K562 (cell line): ENCODE results near the gene FES. TPM values are rescaled to one million over a fixed set of nuclear protein-coding genes. Genes with fewer than 3 reads are reported as not detected.

Source experiments
- CBX5 ChIP-seq: IDR thresholded peaks from 2 replicates; pipeline ENCODE4 v1.6.1; 2014; ENCODE audit warnings: low read depth, borderline replicate concordance
- CBX8 ChIP-seq: fragments of 200-600 bp; sonication (generic); IDR thresholded peaks from 2 replicates; pipeline ENCODE4 v1.6.1; 2012; ENCODE audit warnings: borderline replicate concordance, mixed run types, low read depth, mild to moderate bottlenecking, moderate library complexity, mixed read lengths, low read length, control low read depth, inconsistent platforms; ENCODE audit not compliant: poor library complexity, severe bottlenecking; ENCODE audit errors: extremely low read depth
- CEBPZ ChIP-seq: fragments of 150-350 bp; IDR thresholded peaks from 2 replicates; pipeline ENCODE4 v1.6.1; 2014; ENCODE audit warnings: low read depth, mild to moderate bottlenecking, low read length, borderline replicate concordance
- CTBP1 ChIP-seq: fragments of 450-650 bp; IDR thresholded peaks from 2 replicates; pipeline ENCODE4 v1.6.1; 2016; ENCODE audit warnings: borderline replicate concordance
- ETS2 ChIP-seq: IDR thresholded peaks from 2 replicates; pipeline ENCODE4 v1.6.1; 2016; ENCODE audit warnings: borderline replicate concordance, missing genetic modification characterization, mild to moderate bottlenecking, moderate library complexity, missing compliant biosample characterization; ENCODE audit not compliant: poor library complexity, severe bottlenecking
- HDAC2 ChIP-seq: fragments of 450-650 bp; IDR thresholded peaks from 2 replicates; pipeline ENCODE4 v1.6.1; 2016; ENCODE audit warnings: mild to moderate bottlenecking
- JUND ChIP-seq, 2 experiments: IDR thresholded peaks; 2 replicates in 1 of 2; 3 replicates in 1 of 2; pipeline ENCODE4 v1.6.1; 2011; ENCODE audit warnings: borderline replicate concordance in 2 of 2, low read depth in 2 of 2, low read length in 2 of 2, improper control_type of control experiment in 1 of 2, missing biosample characterization in 1 of 2, missing genetic modification characterization in 1 of 2, missing genetic modification reagents in 1 of 2
- MAX ChIP-seq: sonication (generic); formaldehyde crosslinking; IDR thresholded peaks from 2 replicates; pipeline ENCODE4 v1.9.0; 2022; ENCODE audit warnings: mild to moderate bottlenecking, missing genetic modification reagents
- MYC ChIP-seq, 2 experiments: fragments of 250-450 bp in 1 of 2; sonication (Bioruptor Pico) in 1 of 2; IDR thresholded peaks; 2 replicates each; pipeline versions ENCODE4 v1.5.1 to v1.6.1; 2012 to 2021; ENCODE audit warnings: low read depth in 2 of 2, borderline replicate concordance in 1 of 2, improper control_type of control experiment in 1 of 2, low read length in 1 of 2, mild to moderate bottlenecking in 1 of 2, moderate library complexity in 1 of 2
- PTTG1 ChIP-seq: fragments of 450-650 bp; IDR thresholded peaks from 2 replicates; pipeline ENCODE4 v1.6.1; 2016; ENCODE audit warnings: low read depth, mild to moderate bottlenecking, missing genetic modification characterization, missing compliant biosample characterization
- RUNX1 ChIP-seq: sonication (generic); IDR thresholded peaks from 2 replicates; pipeline ENCODE4 v1.6.1; 2016; ENCODE audit warnings: antibody characterized with exemption, low read depth
- SIRT6 ChIP-seq: IDR thresholded peaks from one replicate; pipeline ENCODE4 v1.6.1; 2012; ENCODE audit warnings: low read depth, mild to moderate bottlenecking, control low read depth, inconsistent platforms, low read length, moderate library complexity
- STAT5B ChIP-seq: fragments of 250-450 bp; sonication (Bioruptor Pico); IDR thresholded peaks from 2 replicates; pipeline ENCODE4 v1.8.0; 2021; ENCODE audit warnings: mild to moderate bottlenecking, inconsistent platforms
- ZKSCAN8 ChIP-seq: fragments of 200-800 bp; sonication (Bioruptor generic); IDR thresholded peaks from 2 replicates; pipeline ENCODE4 v1.6.1; 2016; ENCODE audit warnings: missing genetic modification characterization, missing compliant biosample characterization
- ZNF134 ChIP-seq: fragments of 250-450 bp; sonication (Bioruptor Pico); conservative IDR thresholded peaks from 2 replicates; pipeline ENCODE4 v1.4.0; 2020
- ZNF184 ChIP-seq: sonication (generic); formaldehyde crosslinking; IDR thresholded peaks from 2 replicates; pipeline ENCODE4 v1.5.0; 2020; ENCODE audit warnings: missing genetic modification reagents
- ZNF197 ChIP-seq: fragments of 200-800 bp; sonication (Bioruptor generic); IDR thresholded peaks from 2 replicates; pipeline ENCODE4 v1.6.1; 2016; ENCODE audit warnings: low read depth, missing genetic modification characterization, missing compliant biosample characterization
- ZNF316 ChIP-seq: fragments of 450-650 bp; IDR thresholded peaks from 2 replicates; pipeline ENCODE4 v1.6.1; 2016
- ZNF584 ChIP-seq: fragments of 200-800 bp; sonication (Bioruptor generic); IDR thresholded peaks from 2 replicates; pipeline ENCODE4 v1.6.1; 2016; ENCODE audit warnings: low read depth, mild to moderate bottlenecking, missing genetic modification characterization, missing compliant biosample characterization
- ZNF707 ChIP-seq: fragments of 250-450 bp; sonication (Bioruptor Pico); conservative IDR thresholded peaks from 2 replicates; pipeline ENCODE4 v1.8.0; 2022; ENCODE audit warnings: inconsistent platforms, mild to moderate bottlenecking, moderate library complexity
- polyA plus RNA-seq, 8 experiments: library from polyadenylated mRNA; depleted of rRNA in 4 of 8; stranded (reverse) in 5 of 8; unstranded in 3 of 8; fragments of >200 nt; fragmentation: Nextera tagmentation in 2 of 8; fragmentation: Illumina TruSeq in 1 of 8; extraction: Ambion mirVana in 2 of 8; extraction: Trizol in 1 of 8; gene quantifications; 2 replicates each; pipeline versions ENCODE4 v1.2.1 to v1.2.3, GENCODE V29; 2011 to 2014; ENCODE audit warnings: inconsistent platforms in 1 of 8, missing spikeins in 1 of 8
- total RNA-seq, 7 experiments: library from RNA; depleted of rRNA in 6 of 7; stranded (reverse); fragments of >200 nt in 6 of 7; fragmentation: Illumina TruSeq in 2 of 7; extraction: Trizol in 2 of 7; gene quantifications; 2 replicates each; pipeline versions ENCODE4 v1.2.1 to v1.2.3, GENCODE V29; 2011 to 2021; ENCODE audit warnings: low replicate concordance in 1 of 7
- TF ChIP-seq, protein P1 (sequence below): fragments of 450-650 bp; formaldehyde crosslinking; IDR thresholded peaks from 2 replicates; pipeline ENCODE4 v1.4.0; 2020; ENCODE audit warnings: mild to moderate bottlenecking, mixed read lengths

Gene FES
- total and polyA plus RNA-seq, 9 of the 15 experiments (the other 6 are each of a cell fraction or from before 2014, with no cell fraction given) = 0.38 to 2.6 (median 0.82) TPM

DNA sequence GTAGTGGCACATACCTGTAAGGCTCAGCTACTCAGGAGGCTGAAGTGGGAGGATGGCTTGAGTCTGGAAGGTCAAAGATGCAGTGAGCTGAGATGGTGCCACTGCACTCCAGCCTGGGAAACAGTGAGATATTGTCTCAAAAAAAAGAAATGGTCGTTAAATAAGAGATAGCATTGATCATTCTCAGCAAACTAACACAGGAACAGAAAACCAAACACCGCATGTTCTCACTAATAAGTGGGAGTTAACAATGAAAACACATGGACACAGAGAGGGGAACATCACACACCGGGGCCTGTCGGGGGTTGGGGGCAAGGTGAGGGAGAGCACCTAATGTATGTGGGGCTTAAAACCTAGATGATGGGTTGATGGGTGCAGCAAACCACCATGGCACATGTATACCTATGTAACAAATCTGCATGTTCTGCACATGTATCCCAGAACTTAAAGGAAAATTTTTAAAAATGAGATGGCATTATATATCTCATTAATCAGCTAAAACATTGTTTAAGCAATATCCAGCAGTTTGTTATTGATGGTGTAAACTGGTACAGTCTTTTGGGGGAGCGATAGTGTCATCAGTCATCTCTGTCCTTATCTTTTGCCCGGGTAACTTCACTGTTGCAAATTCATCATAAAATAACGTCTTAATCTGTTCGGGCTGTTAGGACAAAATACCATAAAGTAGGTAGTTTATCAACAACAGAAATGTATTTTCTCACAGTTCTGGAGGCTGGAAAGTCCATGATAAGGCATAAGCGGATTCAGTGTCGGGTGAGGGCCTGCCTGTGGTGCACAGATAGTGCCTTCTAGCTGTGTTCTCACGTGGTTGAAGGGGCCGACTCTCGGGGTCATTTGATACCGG, 17.1 kb downstream of the FES start (continued):
- TF ChIP-seq CBX5 (no peak), CTBP1 (peak; percentile 76; the same call in 1 of the 2 replicates), ZNF184 (CRISPR knock-in tag) (no peak), ZNF584 (CRISPR knock-in tag) (peak; percentile 95), ZNF197 (CRISPR knock-in tag) (peak; percentile 94), SIRT6 (no peak), JUND (IDR thresholded peaks at IDR 0.05; ENCODE audit: borderline replicate concordance, low read depth, low read length) (peak; percentile 66), JUND (tag; IDR thresholded peaks at IDR 0.05; ENCODE audit: borderline replicate concordance, low read depth, low read length) (peak; percentile 68; the same call in 2 of the 3 replicates), STAT5B (CRISPR knock-in tag) (no peak), CEBPZ (no peak), MYC (IDR thresholded peaks at IDR 0.05; ENCODE audit: low read depth, low read length) (peak; percentile 73), MYC (CRISPR knock-in tag; IDR thresholded peaks at IDR 0.05; ENCODE audit: borderline replicate concordance, low read depth) (no peak), CBX8 (no peak), ETS2 (tag) (no peak), ZNF134 (CRISPR knock-in tag) (peak; percentile 69), ZKSCAN8 (peak; percentile 94), ZNF707 (CRISPR knock-in tag) (0 out of 2 replicates have a peak, but pooled peaks have one; percentile 22), MAX (CRISPR knock-in tag) (peak; percentile 55), ZNF316 (peak; percentile 81; the same call in 1 of the 2 replicates), HDAC2 (no peak; the same call in 1 of the 2 replicates), PTTG1 (tag) (no peak), RUNX1 (peak; percentile 91)
- TF ChIP-seq, protein P1, sequence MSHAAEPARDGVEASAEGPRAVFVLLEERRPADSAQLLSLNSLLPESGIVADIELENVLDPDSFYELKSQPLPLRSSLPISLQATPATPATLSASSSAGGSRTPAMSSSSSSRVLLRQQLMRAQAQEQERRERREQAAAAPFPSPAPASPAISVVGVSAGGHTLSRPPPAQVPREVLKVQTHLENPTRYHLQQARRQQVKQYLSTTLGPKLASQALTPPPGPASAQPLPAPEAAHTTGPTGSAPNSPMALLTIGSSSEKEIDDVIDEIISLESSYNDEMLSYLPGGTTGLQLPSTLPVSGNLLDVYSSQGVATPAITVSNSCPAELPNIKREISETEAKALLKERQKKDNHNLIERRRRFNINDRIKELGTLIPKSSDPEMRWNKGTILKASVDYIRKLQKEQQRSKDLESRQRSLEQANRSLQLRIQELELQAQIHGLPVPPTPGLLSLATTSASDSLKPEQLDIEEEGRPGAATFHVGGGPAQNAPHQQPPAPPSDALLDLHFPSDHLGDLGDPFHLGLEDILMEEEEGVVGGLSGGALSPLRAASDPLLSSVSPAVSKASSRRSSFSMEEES (CRISPR knock-in tag) = peak; percentile 45; the same call in 1 of the 2 replicates
